LNCAP (cell line): ENCODE results near the gene SAMD14.

Experiments
- CTCF ChIP-seq: fragments of 450-650 bp; IDR thresholded peaks from 2 replicates; pipeline ENCODE4 v1.5.1; 2017; ENCODE audit warnings: mild to moderate bottlenecking

The SAMD14 gene

GRCh38 chr17:50144845-50145531 lies 15.0 kb upstream of the SAMD14 start:
- TF ChIP-seq CTCF, result no peak

GRCh38 chr17:50144355-50144754 lies 14.4 kb upstream of the SAMD14 start:
- TF ChIP-seq CTCF, result no peak

GRCh38 chr17:50143461-50144176 lies 13.7 kb upstream of the SAMD14 start:
- no peak for TF ChIP-seq CTCF

GRCh38 chr17:50141745-50142110 lies 11.8 kb upstream of the SAMD14 start:
- no peak for TF ChIP-seq CTCF

- TF ChIP-seq CTCF, result no peak
Measured at GRCh38 chr17:50141026-50141744, 11.2 kb upstream of the SAMD14 start.

GRCh38 chr17:50139950-50140885 lies 10.3 kb upstream of the SAMD14 start:
- peak; percentile 92 for TF ChIP-seq CTCF
